PFSK-1 (cell line): ENCODE measurements around the gene ZNF428.

Source experiments
- FOXP2 ChIP-seq: optimal IDR thresholded peaks from 2 replicates; pipeline ENCODE3; 2011; ENCODE audit warnings: borderline replicate concordance, control low read depth, inconsistent platforms; ENCODE audit not compliant: insufficient read depth; ENCODE audit errors: extremely low read length, extremely low read depth
- POLR2AphosphoS5 ChIP-seq: IDR thresholded peaks from 2 replicates; pipeline ENCODE4 v1.6.1; 2012; ENCODE audit warnings: low read depth, mild to moderate bottlenecking, control low read depth, low read length, moderate library complexity
- SIN3A ChIP-seq: IDR thresholded peaks from 2 replicates; pipeline ENCODE4 v1.6.1; 2012; ENCODE audit warnings: mild to moderate bottlenecking, low read length, moderate library complexity, borderline replicate concordance; ENCODE audit not compliant: insufficient read depth
- TAF1 ChIP-seq: IDR thresholded peaks from 2 replicates; pipeline ENCODE4 v1.6.1; 2012; ENCODE audit warnings: low read length, control low read depth, borderline replicate concordance; ENCODE audit not compliant: insufficient read depth
- TF ChIP-seq, protein P1 (sequence below), 2 experiments: IDR thresholded peaks; 2 replicates each; pipeline versions ENCODE4 v1.6.1 to v1.8.0; 2011 to 2012; ENCODE audit warnings: low read depth in 2 of 2, low read length in 2 of 2, control low read depth in 1 of 2, inconsistent platforms in 1 of 2, mild to moderate bottlenecking in 1 of 2, moderate library complexity in 1 of 2; ENCODE audit not compliant: insufficient read depth in 1 of 2

- TF ChIP-seq, protein P1, sequence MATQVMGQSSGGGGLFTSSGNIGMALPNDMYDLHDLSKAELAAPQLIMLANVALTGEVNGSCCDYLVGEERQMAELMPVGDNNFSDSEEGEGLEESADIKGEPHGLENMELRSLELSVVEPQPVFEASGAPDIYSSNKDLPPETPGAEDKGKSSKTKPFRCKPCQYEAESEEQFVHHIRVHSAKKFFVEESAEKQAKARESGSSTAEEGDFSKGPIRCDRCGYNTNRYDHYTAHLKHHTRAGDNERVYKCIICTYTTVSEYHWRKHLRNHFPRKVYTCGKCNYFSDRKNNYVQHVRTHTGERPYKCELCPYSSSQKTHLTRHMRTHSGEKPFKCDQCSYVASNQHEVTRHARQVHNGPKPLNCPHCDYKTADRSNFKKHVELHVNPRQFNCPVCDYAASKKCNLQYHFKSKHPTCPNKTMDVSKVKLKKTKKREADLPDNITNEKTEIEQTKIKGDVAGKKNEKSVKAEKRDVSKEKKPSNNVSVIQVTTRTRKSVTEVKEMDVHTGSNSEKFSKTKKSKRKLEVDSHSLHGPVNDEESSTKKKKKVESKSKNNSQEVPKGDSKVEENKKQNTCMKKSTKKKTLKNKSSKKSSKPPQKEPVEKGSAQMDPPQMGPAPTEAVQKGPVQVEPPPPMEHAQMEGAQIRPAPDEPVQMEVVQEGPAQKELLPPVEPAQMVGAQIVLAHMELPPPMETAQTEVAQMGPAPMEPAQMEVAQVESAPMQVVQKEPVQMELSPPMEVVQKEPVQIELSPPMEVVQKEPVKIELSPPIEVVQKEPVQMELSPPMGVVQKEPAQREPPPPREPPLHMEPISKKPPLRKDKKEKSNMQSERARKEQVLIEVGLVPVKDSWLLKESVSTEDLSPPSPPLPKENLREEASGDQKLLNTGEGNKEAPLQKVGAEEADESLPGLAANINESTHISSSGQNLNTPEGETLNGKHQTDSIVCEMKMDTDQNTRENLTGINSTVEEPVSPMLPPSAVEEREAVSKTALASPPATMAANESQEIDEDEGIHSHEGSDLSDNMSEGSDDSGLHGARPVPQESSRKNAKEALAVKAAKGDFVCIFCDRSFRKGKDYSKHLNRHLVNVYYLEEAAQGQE (IDR thresholded peaks at IDR 0.05; ENCODE audit: insufficient read depth in 1 of 2, low read depth in 2 of 2, low read length in 2 of 2), result no peak
- TF ChIP-seq SIN3A (no peak), TAF1 (no peak), POLR2AphosphoS5 (no peak), FOXP2 (no peak)
These were observed 15.6 kb upstream of the ZNF428 start for GRCh38 chr19:43634872-43635560.
